DOHH2 (cell line): ENCODE measurements around the gene ETS2.

ENCODE experiments used
- H3F3A ChIP-seq: fragments of 200-600 bp; sonication (generic), shearing (Covaris generic); 2 replicates; pipeline ENCODE4 v1.6.0; 2016; ENCODE audit warnings: antibody characterized with exemption, mild to moderate bottlenecking; ENCODE audit not compliant: control insufficient read depth, insufficient read depth
- H3K27ac ChIP-seq: fragments of 200-600 bp; sonication (generic); 2 replicates; pipeline ENCODE4 v1.5.1; 2014; ENCODE audit warnings: low read depth, mild to moderate bottlenecking, low read length, moderate library complexity
- H3K27me3 ChIP-seq: fragments of 200-600 bp; sonication (generic); 2 replicates; pipeline ENCODE4 v1.6.1; 2014; ENCODE audit warnings: mild to moderate bottlenecking, low read length, mixed read lengths; ENCODE audit not compliant: control insufficient read depth
- H3K36me3 ChIP-seq: fragments of 200-600 bp; sonication (generic); 2 replicates; pipeline ENCODE4 v1.6.1; 2014; ENCODE audit warnings: mild to moderate bottlenecking, low read length, moderate library complexity, mixed read lengths; ENCODE audit not compliant: control insufficient read depth
- H3K4me1 ChIP-seq: fragments of 200-600 bp; sonication (generic); 2 replicates; pipeline ENCODE4 v1.6.1; 2014; ENCODE audit warnings: mild to moderate bottlenecking, low read length, mixed read lengths; ENCODE audit not compliant: control insufficient read depth
- H3K4me2 ChIP-seq: fragments of 200-600 bp; sonication (generic); 2 replicates; pipeline ENCODE4 v1.6.0; 2014; ENCODE audit warnings: mild to moderate bottlenecking, low read length, moderate library complexity
- H3K4me3 ChIP-seq: fragments of 200-600 bp; sonication (generic); 2 replicates; pipeline ENCODE4 v1.5.1; 2014; ENCODE audit warnings: mild to moderate bottlenecking, low read length, mixed read lengths
- H3K79me2 ChIP-seq: fragments of 200-600 bp; sonication (generic); 2 replicates; pipeline ENCODE4 v1.6.1; 2014; ENCODE audit warnings: mild to moderate bottlenecking, low read length, mixed read lengths; ENCODE audit not compliant: control insufficient read depth
- H3K9me2 ChIP-seq: fragments of 200-600 bp; sonication (generic); replicated peaks from 2 replicates; pipeline ENCODE4 v1.6.1; 2014; ENCODE audit warnings: mild to moderate bottlenecking, low read length, mixed read lengths; ENCODE audit not compliant: control insufficient read depth
- H3K9me3 ChIP-seq: fragments of 200-600 bp; sonication (generic); 2 replicates; pipeline ENCODE4 v1.6.1; 2014; ENCODE audit warnings: antibody characterized with exemption, low read length, mixed read lengths; ENCODE audit not compliant: control insufficient read depth, insufficient read depth
- H4K20me1 ChIP-seq: fragments of 200-600 bp; sonication (generic); 2 replicates; pipeline ENCODE4 v1.6.0; 2014; ENCODE audit warnings: low read depth, mild to moderate bottlenecking, antibody characterized with exemption, low read length, moderate library complexity; ENCODE audit not compliant: control insufficient read depth, insufficient read depth
- EZH2phosphoT487 ChIP-seq: fragments of 200-600 bp; sonication (generic); IDR thresholded peaks from 2 replicates; pipeline ENCODE4 v1.6.1; 2017; ENCODE audit warnings: borderline replicate concordance, mild to moderate bottlenecking, antibody characterized with exemption, low read length, moderate library complexity, mixed read lengths
- TF ChIP-seq, protein P1 (sequence below): fragments of 200-600 bp; sonication (generic); IDR thresholded peaks from one replicate; pipeline ENCODE4 v1.5.1; 2014; ENCODE audit warnings: antibody characterized with exemption, mild to moderate bottlenecking, low read depth, low read length; ENCODE audit not compliant: poor library complexity, severe bottlenecking

The ETS2 gene

DNA sequence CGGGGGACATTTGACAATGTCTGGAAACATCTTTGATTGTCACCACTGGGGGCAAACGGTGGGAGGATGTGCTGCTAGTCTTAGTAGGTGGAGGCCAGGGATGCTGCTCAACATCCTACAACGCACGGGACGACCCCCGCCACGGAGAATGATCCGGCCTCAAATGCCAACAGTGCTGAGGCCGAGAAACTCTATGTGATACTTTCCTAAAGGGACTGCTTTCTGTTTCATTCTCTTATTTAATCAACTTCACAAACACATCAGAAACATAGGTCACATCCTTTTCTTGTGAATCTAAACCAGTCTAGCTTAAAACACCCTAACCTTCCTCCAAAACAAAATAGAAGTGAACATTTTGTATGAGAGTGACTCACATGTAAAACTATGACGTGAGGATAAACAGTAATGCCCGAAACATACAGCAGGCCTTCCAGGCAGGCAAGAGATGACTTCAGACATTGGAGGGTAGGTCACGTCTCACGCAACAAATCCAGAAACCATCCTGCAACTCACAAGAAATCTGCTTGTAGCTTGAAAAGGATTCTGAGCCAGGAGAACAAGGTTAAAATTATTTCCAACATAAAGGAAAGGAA lies 37.2 kb upstream of the ETS2 start:
- Histone ChIP-seq H3K4me3 (no peak overlapping the region), H3K4me1 (peaks cover 38% of the 10 kb centered on the region), H3F3A (peaks cover 14% of the 10 kb centered on the region), H3K79me2 (no peaks in the 10 kb centered on the region), H3K4me2 (no peak overlapping the region; the same call in 1 of the 2 replicates), H3K36me3 (no peaks in the 10 kb centered on the region), H3K9me3 (peaks cover 8% of the 10 kb centered on the region; the same call in 1 of the 2 replicates), H3K27me3 (no peaks in the 10 kb centered on the region), H4K20me1 (no peaks in the 10 kb centered on the region), H3K9me2 (no peaks in the 10 kb centered on the region), H3K27ac (no peak overlapping the region; the same call in 1 of the 2 replicates)
- no peak for TF ChIP-seq EZH2phosphoT487

DNA sequence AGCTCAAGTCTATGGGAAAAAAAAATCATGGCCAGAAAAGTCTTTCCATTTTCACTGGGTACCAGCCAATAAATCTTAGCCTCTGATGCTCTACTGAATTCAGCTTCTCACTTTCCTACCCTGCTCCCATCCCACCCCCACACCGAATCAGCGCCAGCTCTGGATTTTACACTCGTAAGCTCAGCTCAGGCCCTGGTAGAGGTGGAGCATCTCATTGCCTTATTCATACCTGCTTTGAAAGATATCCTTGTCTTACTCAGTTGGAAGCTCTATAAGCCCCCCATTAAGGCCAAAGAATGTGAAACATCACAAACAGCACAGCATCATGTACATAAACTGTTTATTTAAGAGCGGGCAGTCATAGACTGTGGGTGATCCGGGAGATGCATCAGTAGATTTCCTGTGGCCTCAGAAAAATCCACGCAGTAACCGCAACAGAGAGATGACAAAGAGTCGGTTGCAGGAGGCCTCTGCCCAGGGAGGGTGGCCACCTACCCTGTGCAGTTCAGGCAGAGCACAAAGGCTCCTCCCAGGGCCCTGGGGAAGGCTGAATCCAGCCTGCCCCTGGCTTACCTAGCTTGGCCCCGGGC lies 36.4 kb upstream of the ETS2 start:
- Histone ChIP-seq H3K79me2 (no peaks in the 10 kb centered on the region), H3K9me3 (peaks cover 8% of the 10 kb centered on the region; the same call in 1 of the 2 replicates), H4K20me1 (no peaks in the 10 kb centered on the region), H3K27me3 (no peaks in the 10 kb centered on the region), H3K4me1 (peaks cover 45% of the 10 kb centered on the region), H3K4me3 (no peak overlapping the region), H3K9me2 (no peaks in the 10 kb centered on the region), H3K27ac (no peak overlapping the region), H3K4me2 (no peak overlapping the region), H3K36me3 (no peaks in the 10 kb centered on the region), H3F3A (peaks cover 14% of the 10 kb centered on the region)
- TF ChIP-seq, protein P1, sequence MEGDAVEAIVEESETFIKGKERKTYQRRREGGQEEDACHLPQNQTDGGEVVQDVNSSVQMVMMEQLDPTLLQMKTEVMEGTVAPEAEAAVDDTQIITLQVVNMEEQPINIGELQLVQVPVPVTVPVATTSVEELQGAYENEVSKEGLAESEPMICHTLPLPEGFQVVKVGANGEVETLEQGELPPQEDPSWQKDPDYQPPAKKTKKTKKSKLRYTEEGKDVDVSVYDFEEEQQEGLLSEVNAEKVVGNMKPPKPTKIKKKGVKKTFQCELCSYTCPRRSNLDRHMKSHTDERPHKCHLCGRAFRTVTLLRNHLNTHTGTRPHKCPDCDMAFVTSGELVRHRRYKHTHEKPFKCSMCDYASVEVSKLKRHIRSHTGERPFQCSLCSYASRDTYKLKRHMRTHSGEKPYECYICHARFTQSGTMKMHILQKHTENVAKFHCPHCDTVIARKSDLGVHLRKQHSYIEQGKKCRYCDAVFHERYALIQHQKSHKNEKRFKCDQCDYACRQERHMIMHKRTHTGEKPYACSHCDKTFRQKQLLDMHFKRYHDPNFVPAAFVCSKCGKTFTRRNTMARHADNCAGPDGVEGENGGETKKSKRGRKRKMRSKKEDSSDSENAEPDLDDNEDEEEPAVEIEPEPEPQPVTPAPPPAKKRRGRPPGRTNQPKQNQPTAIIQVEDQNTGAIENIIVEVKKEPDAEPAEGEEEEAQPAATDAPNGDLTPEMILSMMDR: no peak
- no peak for TF ChIP-seq EZH2phosphoT487

DNA sequence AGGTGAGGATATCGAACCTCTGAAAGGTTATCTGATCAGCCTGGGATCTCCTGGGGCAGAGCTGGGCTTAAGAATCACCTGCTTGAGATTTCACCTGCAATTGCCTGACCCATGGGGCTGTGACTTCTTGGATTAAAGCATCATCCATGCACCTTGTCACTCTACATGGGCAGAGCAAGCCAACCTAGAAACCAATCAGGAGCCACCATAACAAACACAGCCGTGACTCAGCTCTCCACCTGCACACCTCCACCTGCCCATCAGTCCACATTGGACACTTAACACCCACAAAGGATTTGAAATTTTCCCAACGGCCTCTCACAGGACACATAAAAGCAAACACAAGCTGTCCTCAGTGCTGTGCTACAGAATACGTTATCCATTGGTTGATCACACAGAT lies 35.1 kb upstream of the ETS2 start:
- no peak for TF ChIP-seq EZH2phosphoT487
- TF ChIP-seq, protein P1: no peak
- H3K4me2 ChIP-seq: no peak overlapping the region
- no peaks in the 10 kb centered on the region for H3K9me2 ChIP-seq
- H3K36me3 ChIP-seq: no peaks in the 10 kb centered on the region
- peaks cover 14% of the 10 kb centered on the region for H3F3A ChIP-seq
- no peaks in the 10 kb centered on the region for H3K79me2 ChIP-seq
- no peak overlapping the region for H3K27ac ChIP-seq
- no peaks in the 10 kb centered on the region for H3K27me3 ChIP-seq
- peaks cover 45% of the 10 kb centered on the region for H3K4me1 ChIP-seq
- H3K4me3 ChIP-seq: no peak overlapping the region
- H3K9me3 ChIP-seq: peaks cover 7% of the 10 kb centered on the region; the same call in 1 of the 2 replicates
- H4K20me1 ChIP-seq: no peaks in the 10 kb centered on the region

DNA sequence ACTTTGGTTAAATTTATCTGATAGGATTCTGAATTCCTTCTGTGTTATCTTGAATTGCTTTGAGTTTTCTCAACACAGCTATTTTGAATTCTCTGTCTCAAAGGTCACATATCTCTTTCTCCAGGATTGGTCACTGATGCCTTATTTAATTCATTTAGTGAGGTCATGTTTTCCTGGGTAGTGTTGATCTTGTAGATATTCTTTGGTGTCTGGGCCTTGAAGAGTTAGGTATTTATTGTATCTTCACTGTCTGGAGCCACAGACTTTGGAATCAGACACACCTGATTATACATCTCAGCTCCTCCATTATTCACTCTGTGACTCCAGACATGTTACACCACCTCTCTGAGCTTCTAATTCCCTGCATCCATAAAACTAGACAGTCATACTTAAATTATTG lies 34.2 kb upstream of the ETS2 start:
- peaks cover 14% of the 10 kb centered on the region for H3F3A ChIP-seq
- no peaks in the 10 kb centered on the region for H3K36me3 ChIP-seq
- H3K4me1 ChIP-seq: peaks cover 47% of the 10 kb centered on the region
- H3K9me2 ChIP-seq: no peaks in the 10 kb centered on the region
- no peak for TF ChIP-seq EZH2phosphoT487
- TF ChIP-seq, protein P1: no peak
- no peaks in the 10 kb centered on the region for H3K27me3 ChIP-seq
- no peak overlapping the region for H3K4me3 ChIP-seq
- H4K20me1 ChIP-seq: no peaks in the 10 kb centered on the region
- no peak overlapping the region for H3K4me2 ChIP-seq
- no peaks in the 10 kb centered on the region for H3K9me3 ChIP-seq
- H3K79me2 ChIP-seq: no peaks in the 10 kb centered on the region
- H3K27ac ChIP-seq: no peak overlapping the region
